ENCODE data around the gene FAM193A.

FAM193A gene

GRCh38 chr4:2494992-2495391, 41.5 kb upstream of the FAM193A start:
- no peak overlapping the region for H3K4me3 ChIP-seq (ENCODE audit: control insufficient read depth, low read depth, low read length)
- no peak for DNase-seq (ENCODE audit: low read depth)
- no peak for TF ChIP-seq CTCF (conservative IDR thresholded peaks at IDR 0.05; ENCODE audit: control insufficient read depth, insufficient read depth, low read depth, low read length)

GRCh38 chr4:2497324-2497723, 39.1 kb upstream of the FAM193A start:
- no peak for TF ChIP-seq CTCF (conservative IDR thresholded peaks at IDR 0.05; ENCODE audit: control insufficient read depth, insufficient read depth, low read depth, low read length)
- H3K4me3 ChIP-seq (ENCODE audit: control insufficient read depth, low read depth, low read length): no peak overlapping the region
- DNase-seq (ENCODE audit: low read depth): no peak

GRCh38 chr4:2497931-2498330, 38.5 kb upstream of the FAM193A start:
- no peak for TF ChIP-seq CTCF (conservative IDR thresholded peaks at IDR 0.05; ENCODE audit: control insufficient read depth, insufficient read depth, low read depth, low read length)
- H3K4me3 ChIP-seq (ENCODE audit: control insufficient read depth, low read depth, low read length): no peak overlapping the region
- no peak for DNase-seq (ENCODE audit: low read depth)

GRCh38 chr4:2500547-2500946, 35.9 kb upstream of the FAM193A start:
- peak; percentile 30 for DNase-seq (ENCODE audit: low read depth)

GRCh38 chr4:2501034-2501594, 35.3 kb upstream of the FAM193A start:
- no peak for DNase-seq (ENCODE audit: low read depth)
- no peak overlapping the region for H3K4me3 ChIP-seq (ENCODE audit: control insufficient read depth, low read depth, low read length)
- no peak for TF ChIP-seq CTCF (conservative IDR thresholded peaks at IDR 0.05; ENCODE audit: control insufficient read depth, insufficient read depth, low read depth, low read length)

More at GRCh38 chr4:2500547-2500946, 35.9 kb upstream of the FAM193A start:
- H3K4me3 ChIP-seq (ENCODE audit: control insufficient read depth, low read depth, low read length): no peak overlapping the region
- no peak for TF ChIP-seq CTCF (conservative IDR thresholded peaks at IDR 0.05; ENCODE audit: control insufficient read depth, insufficient read depth, low read depth, low read length)

- DNase-seq (ENCODE audit: low read depth): no peak
- H3K4me3 ChIP-seq (ENCODE audit: control insufficient read depth, low read depth, low read length): no peak overlapping the region
- no peak for TF ChIP-seq CTCF (conservative IDR thresholded peaks at IDR 0.05; ENCODE audit: control insufficient read depth, insufficient read depth, low read depth, low read length)
Observed at GRCh38 chr4:2503809-2504208, 32.6 kb upstream of the FAM193A start.

- DNase-seq (ENCODE audit: low read depth): no peak
- TF ChIP-seq CTCF (conservative IDR thresholded peaks at IDR 0.05; ENCODE audit: control insufficient read depth, insufficient read depth, low read depth, low read length): no peak
Observed at GRCh38 chr4:2507259-2507658, 29.2 kb upstream of the FAM193A start.

More at GRCh38 chr4:2507259-2507658, 29.2 kb upstream of the FAM193A start:
- no peak overlapping the region for H3K4me3 ChIP-seq (ENCODE audit: control insufficient read depth, low read depth, low read length)

Measured in fibroblast of mammary gland (primary cell).